Measurements from ENCODE around the gene PPT2. TPM values are rescaled to one million over a fixed set of nuclear protein-coding genes. Genes with fewer than 3 reads are reported as not detected.
"Not testable (repeated sequence)": the region's sequence is repeated elsewhere in the genome, so short reads cannot be mapped to it uniquely, and the experiment has no call there.

Gene PPT2
- total RNA-seq, 2 donors from 2014 or later: 18.6 to 32.9 TPM

GRCh38 chr6:32139590-32139989 lies 14.4 kb upstream of the PPT2 start:
- Histone ChIP-seq H3K27me3 (replicated peaks; ENCODE audit: insufficient read depth) (no peaks in the 10 kb centered on the region), H3K27ac (no peak overlapping the region), H3K36me3 (no peaks in the 10 kb centered on the region), H3K4me3 (no peak overlapping the region), H3K4me1 (replicated peaks) (no peaks in the 10 kb centered on the region), H3K9me3 (no peaks in the 10 kb centered on the region)
- intact Hi-C loops (cut with DNase I): no loop called here
- 66% methylated on average over 5 of the region's 5 CpGs for WGBS
- no peak for DNase-seq (ENCODE audit: low spot score)
- no peak for TF ChIP-seq POLR2A (IDR thresholded peaks at IDR 0.05)
- TF ChIP-seq, protein P1, sequence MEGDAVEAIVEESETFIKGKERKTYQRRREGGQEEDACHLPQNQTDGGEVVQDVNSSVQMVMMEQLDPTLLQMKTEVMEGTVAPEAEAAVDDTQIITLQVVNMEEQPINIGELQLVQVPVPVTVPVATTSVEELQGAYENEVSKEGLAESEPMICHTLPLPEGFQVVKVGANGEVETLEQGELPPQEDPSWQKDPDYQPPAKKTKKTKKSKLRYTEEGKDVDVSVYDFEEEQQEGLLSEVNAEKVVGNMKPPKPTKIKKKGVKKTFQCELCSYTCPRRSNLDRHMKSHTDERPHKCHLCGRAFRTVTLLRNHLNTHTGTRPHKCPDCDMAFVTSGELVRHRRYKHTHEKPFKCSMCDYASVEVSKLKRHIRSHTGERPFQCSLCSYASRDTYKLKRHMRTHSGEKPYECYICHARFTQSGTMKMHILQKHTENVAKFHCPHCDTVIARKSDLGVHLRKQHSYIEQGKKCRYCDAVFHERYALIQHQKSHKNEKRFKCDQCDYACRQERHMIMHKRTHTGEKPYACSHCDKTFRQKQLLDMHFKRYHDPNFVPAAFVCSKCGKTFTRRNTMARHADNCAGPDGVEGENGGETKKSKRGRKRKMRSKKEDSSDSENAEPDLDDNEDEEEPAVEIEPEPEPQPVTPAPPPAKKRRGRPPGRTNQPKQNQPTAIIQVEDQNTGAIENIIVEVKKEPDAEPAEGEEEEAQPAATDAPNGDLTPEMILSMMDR (IDR thresholded peaks at IDR 0.05): no peak
- no peak for TF ChIP-seq POLR2AphosphoS5 (IDR thresholded peaks at IDR 0.05)

GRCh38 chr6:32140420-32141046 lies 13.4 kb upstream of the PPT2 start:
- no peak for DNase-seq (ENCODE audit: low spot score)
- Histone ChIP-seq H3K4me3 (no peak overlapping the region), H3K4me1 (replicated peaks) (no peaks in the 10 kb centered on the region), H3K36me3 (no peaks in the 10 kb centered on the region), H3K27me3 (replicated peaks; ENCODE audit: insufficient read depth) (no peaks in the 10 kb centered on the region), H3K27ac (no peak overlapping the region), H3K9me3 (no peaks in the 10 kb centered on the region)
- WGBS: 52% methylated on average over 5 of the region's 5 CpGs
- intact Hi-C loops (cut with DNase I): no loop called here
- TF ChIP-seq, protein P1 (IDR thresholded peaks at IDR 0.05): no peak
- no peak for TF ChIP-seq POLR2AphosphoS5 (IDR thresholded peaks at IDR 0.05)
- no peak for TF ChIP-seq POLR2A (IDR thresholded peaks at IDR 0.05)

- H3K27ac ChIP-seq; H3K27me3 ChIP-seq (replicated peaks; ENCODE audit: insufficient read depth); H3K4me1 ChIP-seq (replicated peaks); H3K9me3 ChIP-seq; H3K36me3 ChIP-seq; DNase-seq (ENCODE audit: low spot score); intact Hi-C loops (cut with DNase I); H3K4me3 ChIP-seq: not testable (repeated sequence)
- 48% methylated on average over 7 of the region's 7 CpGs for WGBS
These were observed 9.7 kb upstream of the PPT2 start for GRCh38 chr6:32144238-32144637.

GRCh38 chr6:32146287-32146686 lies 7.7 kb upstream of the PPT2 start:
- Histone ChIP-seq H3K27me3 (replicated peaks; ENCODE audit: insufficient read depth) (no peaks in the 10 kb centered on the region), H3K36me3 (no peaks in the 10 kb centered on the region), H3K27ac (no peak overlapping the region), H3K4me1 (replicated peaks) (no peaks in the 10 kb centered on the region), H3K9me3 (no peaks in the 10 kb centered on the region), H3K4me3 (no peak overlapping the region)
- no peak for TF ChIP-seq POLR2AphosphoS5 (IDR thresholded peaks at IDR 0.05)
- no peak for TF ChIP-seq POLR2A (IDR thresholded peaks at IDR 0.05)
- TF ChIP-seq, protein P1 (IDR thresholded peaks at IDR 0.05): no peak
- DNase-seq (ENCODE audit: low spot score): no peak
- 96% methylated on average over 1 of the region's 1 CpG for WGBS
- intact Hi-C loops (cut with DNase I): no loop called here

DNA sequence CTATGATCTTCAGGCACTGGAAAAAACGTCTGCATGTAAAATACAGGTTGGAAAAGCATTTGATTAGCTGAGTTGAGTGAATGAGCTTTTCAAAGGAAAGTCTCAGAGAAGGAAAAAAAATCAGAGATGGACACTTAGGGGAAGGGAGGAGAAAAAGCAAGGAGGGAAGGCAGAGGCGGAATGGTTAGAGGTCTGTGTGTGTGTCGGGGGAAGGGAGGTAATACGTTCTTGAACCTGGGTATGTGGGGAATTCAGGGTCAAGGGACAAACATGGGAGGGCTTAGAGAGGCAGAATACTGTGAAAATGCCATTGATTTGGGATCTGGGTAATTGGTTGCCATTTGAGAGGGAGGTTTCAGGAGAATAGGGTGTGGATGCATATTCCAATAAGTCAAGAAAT lies 7.3 kb upstream of the PPT2 start:
- intact Hi-C loops (cut with DNase I): no loop called here
- 39% methylated on average over 4 of the region's 4 CpGs for WGBS
- H3K36me3 ChIP-seq: no peaks in the 10 kb centered on the region
- no peak overlapping the region for H3K4me3 ChIP-seq
- no peak overlapping the region for H3K27ac ChIP-seq
- no peaks in the 10 kb centered on the region for H3K27me3 ChIP-seq (replicated peaks; ENCODE audit: insufficient read depth)
- no peak for TF ChIP-seq POLR2AphosphoS5 (IDR thresholded peaks at IDR 0.05)
- no peak for TF ChIP-seq POLR2A (IDR thresholded peaks at IDR 0.05)
- TF ChIP-seq, protein P1 (IDR thresholded peaks at IDR 0.05): no peak
- no peak for DNase-seq (ENCODE audit: low spot score)
- no peaks in the 10 kb centered on the region for H3K4me1 ChIP-seq (replicated peaks)
- H3K9me3 ChIP-seq: no peaks in the 10 kb centered on the region

All from prostate gland (tissue), 2 donors.